ENCODE measurements around the gene TAS2R31.
A peak's percentile ranks its signal among the peaks of the same experiment; 100 is the strongest.

The TAS2R31 gene

GRCh38 chr12:11007608-11008007 is 23.6 kb downstream of the TAS2R31 start:
- DNase-seq (ENCODE audit: low read depth in 2 of 3, low spot score in 1 of 3) = no peak

- no peak for DNase-seq (ENCODE audit: low read depth in 2 of 3, low spot score in 1 of 3)
Observed at GRCh38 chr12:10998204-10998603, 33.0 kb downstream of the TAS2R31 start, which contains the start of gene TAS2R20. Gene TAS2R20, minus strand, starts transcription at chr12:10998304. Its CDS starts 429 bp downstream, at chr12:10997875.

GRCh38 chr12:10994307-10994706 is 36.9 kb downstream of the TAS2R31 start:
- DNase-seq (ENCODE audit: low read depth in 2 of 3, low spot score in 1 of 3) = no peak

DNA sequence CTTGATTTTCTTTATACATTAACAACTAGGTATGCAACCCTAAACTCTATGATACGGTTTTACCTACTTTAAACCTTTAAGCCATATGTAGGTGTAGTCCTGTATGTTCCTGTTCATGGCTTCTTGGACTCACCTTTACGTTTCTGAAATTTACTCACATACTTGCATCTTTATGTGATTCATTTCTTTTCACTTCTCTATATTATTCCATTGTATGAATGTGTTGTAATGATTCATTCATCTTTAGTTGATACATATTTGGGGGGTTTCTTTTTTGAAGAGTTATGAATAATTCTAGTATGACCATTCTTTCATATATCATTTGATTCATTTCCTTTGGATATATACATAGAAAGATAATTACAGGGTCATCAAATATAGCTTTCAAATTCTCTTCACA is 42.1 kb downstream of the TAS2R31 start:
- DNase-seq (ENCODE audit: low read depth in 2 of 3, low spot score in 1 of 3) = no peak

GRCh38 chr12:10986812-10987211 is 44.4 kb downstream of the TAS2R31 start, which contains the start of gene TAS2R50:
Gene TAS2R50, minus strand, starts transcription at chr12:10986912. Its CDS starts 52 bp downstream, at chr12:10986860.
- DNase-seq (ENCODE audit: low read depth in 2 of 3, low spot score in 1 of 3) = no peak

- DNase-seq (ENCODE audit: low read depth in 2 of 3, low spot score in 1 of 3) = peak; percentile 5 to 17 (median 8)
Observed at GRCh38 chr12:10982244-10982643, 49.0 kb downstream of the TAS2R31 start.
